NOMO-1 treated with DMSO at 0.1 percent for 48 hours (cell line): ENCODE measurements around the gene EPS8L1.
"Not testable (repeated sequence)": the region's sequence is repeated elsewhere in the genome, so short reads cannot be mapped to it uniquely, and the experiment has no call there.

Experiments
- DNase-seq: peaks from one replicate; lab custom pipeline; 2025; ENCODE audit not compliant: unreplicated experiment; lab: John Stamatoyannopoulos, UW

The EPS8L1 gene

GRCh38 chr19:55094456-55095259 lies 19.0 kb downstream of the EPS8L1 start:
- no peak for DNase-seq

GRCh38 chr19:55095260-55096060 lies 19.8 kb downstream of the EPS8L1 start:
- no peak for DNase-seq

- no peak for DNase-seq
These were observed 20.5 kb downstream of the EPS8L1 start for GRCh38 chr19:55096061-55096701.

- no peak for DNase-seq
These were observed 22.4 kb downstream of the EPS8L1 start for GRCh38 chr19:55097864-55098715.

- no peak for DNase-seq
These were observed 23.3 kb downstream of the EPS8L1 start for GRCh38 chr19:55098716-55099556.

- DNase-seq = no peak
These were observed 24.2 kb downstream of the EPS8L1 start for GRCh38 chr19:55099557-55100506.

- DNase-seq = no peak
These were observed 25.6 kb downstream of the EPS8L1 start for GRCh38 chr19:55101261-55101660.

- DNase-seq = no peak
These were observed 27.5 kb downstream of the EPS8L1 start for GRCh38 chr19:55103190-55103589.

- DNase-seq = no peak
These were observed 29.6 kb downstream of the EPS8L1 start for GRCh38 chr19:55105237-55105636.

- no peak for DNase-seq
These were observed 30.9 kb downstream of the EPS8L1 start for GRCh38 chr19:55106591-55106990.

- not testable (repeated sequence) for DNase-seq
These were observed 31.6 kb downstream of the EPS8L1 start for GRCh38 chr19:55107252-55107651.

GRCh38 chr19:55109527-55110291 lies 34.0 kb downstream of the EPS8L1 start:
- DNase-seq = no peak

GRCh38 chr19:55111238-55111831 lies 35.7 kb downstream of the EPS8L1 start:
- DNase-seq = no peak

GRCh38 chr19:55112246-55112776 lies 36.6 kb downstream of the EPS8L1 start:
- no peak for DNase-seq

- no peak for DNase-seq
These were observed 37.3 kb downstream of the EPS8L1 start for GRCh38 chr19:55112777-55113569.

GRCh38 chr19:55113570-55114039 lies 37.9 kb downstream of the EPS8L1 start:
- no peak for DNase-seq
